HCT116 (cell line): ENCODE data around the gene GASK1A. TPM values are rescaled to one million over a fixed set of nuclear protein-coding genes. Genes with fewer than 3 reads are reported as not detected.

Experiments
- ATAC-seq: fragments of 200-7000 bp; cut with Tn5 transposase; 2 replicates; pipeline ENCODE4 v1.9.1; 2020; ENCODE audit warnings: mild to moderate bottlenecking, moderate library complexity
- BruUV-seq: library from RNA; stranded (reverse); fragments of 400-500 nt; replicated peaks from 2 replicates; lab custom pipeline; 2021; lab: Mats Ljungman, UMichigan
- CTCF ChIA-PET: fragments of 300-600 bp; sonication (Branson Sonifier 250); formaldehyde crosslinking; loops from one replicate; lab custom pipeline; 2021; ENCODE audit warnings: antibody characterized with exemption; lab: Charles Lee
- POLR2A ChIA-PET: fragments of 300-600, 350-600 bp; sonication (Branson Sonifier 250); formaldehyde crosslinking; loops from one replicate; lab custom pipeline; 2021; ENCODE audit warnings: antibody characterized with exemption; lab: Charles Lee
- RAD21 ChIA-PET, 2 experiments: fragments of 300-600 bp; sonication (Branson Sonifier 250); formaldehyde crosslinking; loops; one replicate each; lab custom pipeline; 2023; ENCODE audit warnings: low total read pairs in 2 of 2; ENCODE audit not compliant: uncharacterized antibody in 2 of 2, unreplicated experiment in 2 of 2, low non-redundant PET in 1 of 2; lab: Charles Lee
- DNase-seq: peaks from one replicate; pipeline ENCODE4 v3.0.0-alpha.2; 2010; ENCODE audit warnings: low read depth, low spot score
- H2AFZ ChIP-seq: fragments of 200-600 bp; shearing (Covaris generic), sonication (generic); 2 replicates; pipeline ENCODE4 v1.6.1; 2017; ENCODE audit warnings: low read depth, mixed run types, mixed read lengths, antibody characterized with exemption, low read length; ENCODE audit not compliant: poor library complexity, severe bottlenecking
- H3K27ac ChIP-seq: 2 replicates; pipeline ENCODE4 v1.5.1; 2012; ENCODE audit warnings: low read depth, low read length
- H3K27me3 ChIP-seq: fragments of 200-600 bp; sonication (generic); 2 replicates; pipeline ENCODE4 v1.6.1; 2016; ENCODE audit warnings: mixed run types, low read length, mixed read lengths; ENCODE audit not compliant: insufficient read depth
- H3K36me3 ChIP-seq, 2 experiments: fragments of 200-500 bp in 1 of 2; fragments of 200-600 bp in 1 of 2; sonication (Bioruptor generic) in 1 of 2; sonication (generic) in 1 of 2; 2 replicates each; pipeline versions ENCODE4 v1.5.1 to v1.6.1; 2014 to 2016; ENCODE audit warnings: low read length in 2 of 2, inconsistent platforms in 1 of 2, mixed read lengths in 1 of 2, mixed run types in 1 of 2; ENCODE audit not compliant: insufficient read depth in 2 of 2, control insufficient read depth in 1 of 2
- H3K4me1 ChIP-seq, 2 experiments: fragments of 200-600 bp in 1 of 2; sonication (generic) in 1 of 2; 2 replicates each; pipeline versions ENCODE4 v1.5.1 to v1.6.1; 2012 to 2017; ENCODE audit warnings: low read length in 2 of 2, inconsistent platforms in 1 of 2, mild to moderate bottlenecking in 1 of 2, mixed read lengths in 1 of 2, mixed run types in 1 of 2, moderate library complexity in 1 of 2; ENCODE audit not compliant: insufficient read depth in 2 of 2, control insufficient read depth in 1 of 2
- H3K4me2 ChIP-seq: fragments of 200-600 bp; sonication (generic); 2 replicates; pipeline ENCODE4 v1.6.1; 2017; ENCODE audit warnings: mixed run types, low read length, mixed read lengths
- H3K4me3 ChIP-seq, 2 experiments: fragments of 200-600 bp in 1 of 2; sonication (generic) in 1 of 2; replicated peaks in 1 of 2; 2 replicates each; pipeline ENCODE4 v1.5.1; 2011 to 2016; ENCODE audit warnings: low read length in 2 of 2, control low read depth in 1 of 2, low read depth in 1 of 2, mild to moderate bottlenecking in 1 of 2, mixed read lengths in 1 of 2, mixed run types in 1 of 2
- H3K79me2 ChIP-seq: fragments of 200-600 bp; sonication (generic); 2 replicates; pipeline ENCODE4 v1.6.1; 2017; ENCODE audit warnings: mild to moderate bottlenecking, mixed run types, low read length, moderate library complexity, mixed read lengths; ENCODE audit not compliant: insufficient read depth
- H3K9ac ChIP-seq: fragments of 200-600 bp; sonication (generic); 2 replicates; pipeline ENCODE4 v1.6.1; 2016; ENCODE audit warnings: low read length, mixed read lengths
- H3K9me2 ChIP-seq: fragments of 200-600 bp; sonication (generic), shearing (Covaris generic); 2 replicates; pipeline ENCODE4 v1.6.1; 2017; ENCODE audit warnings: mixed run types, mild to moderate bottlenecking, moderate library complexity; ENCODE audit not compliant: insufficient read depth
- H3K9me3 ChIP-seq, 2 experiments: fragments of 200-500 bp in 1 of 2; fragments of 200-600 bp in 1 of 2; sonication (Bioruptor generic) in 1 of 2; sonication (generic) in 1 of 2; 2 replicates each; pipeline ENCODE4 v1.6.1; 2014 to 2017; ENCODE audit warnings: low read length in 2 of 2, mixed read lengths in 2 of 2, inconsistent platforms in 1 of 2, low read depth in 1 of 2, mild to moderate bottlenecking in 1 of 2, mixed run types in 1 of 2, moderate library complexity in 1 of 2; ENCODE audit not compliant: control insufficient read depth in 1 of 2, insufficient read depth in 1 of 2
- H4K20me1 ChIP-seq: fragments of 200-600 bp; sonication (generic), shearing (Covaris generic); 2 replicates; pipeline ENCODE4 v1.6.1; 2017; ENCODE audit warnings: mixed run types, mild to moderate bottlenecking, moderate library complexity; ENCODE audit not compliant: insufficient read depth
- ATF3 ChIP-seq: IDR thresholded peaks from 2 replicates; pipeline ENCODE4 v1.6.1; 2012
- EGR1 ChIP-seq: IDR thresholded peaks from 2 replicates; pipeline ENCODE4 v1.6.1; 2012; ENCODE audit warnings: low read depth
- ELF1 ChIP-seq: IDR thresholded peaks from 2 replicates; pipeline ENCODE4 v1.6.1; 2012; ENCODE audit warnings: low read depth, borderline replicate concordance
- EZH2phosphoT487 ChIP-seq: fragments of 200-600 bp; IDR thresholded peaks from 2 replicates; pipeline ENCODE4 v1.6.1; 2018; ENCODE audit warnings: antibody characterized with exemption, borderline replicate concordance
- FOSL1 ChIP-seq: IDR thresholded peaks from 2 replicates; pipeline ENCODE4 v1.6.1; 2012; ENCODE audit warnings: low read depth
- SIN3A ChIP-seq: IDR thresholded peaks from 2 replicates; pipeline ENCODE4 v1.6.1; 2012; ENCODE audit warnings: low read depth
- SRF ChIP-seq: IDR thresholded peaks from 2 replicates; pipeline ENCODE4 v1.6.1; 2012; ENCODE audit warnings: low read depth
- ZBTB33 ChIP-seq: IDR thresholded peaks from 2 replicates; pipeline ENCODE4 v1.6.1; 2011; ENCODE audit warnings: mild to moderate bottlenecking, low read length, moderate library complexity; ENCODE audit not compliant: insufficient replicate concordance; ENCODE audit errors: extremely low read depth
- intact Hi-C: fragments of 100-400 bp; cut with micrococcal nuclease; formaldehyde crosslinking; loops from 2 replicates; pipeline ENCODE4 v1.10.0; 2022
- total RNA-seq: library from RNA; stranded (reverse); gene quantifications from one replicate; pipeline ENCODE4 v1.2.1, GENCODE V29; 2021; ENCODE audit not compliant: unreplicated experiment

GASK1A gene
- total RNA-seq, 1 experiment from 2014 or later: 1.0 TPM

- no peaks in the 10 kb centered on the region for H3K27me3 ChIP-seq
- CTCF ChIA-PET: no interaction called here
- H3K4me3 ChIP-seq: no peak overlapping the region
- no peaks in the 10 kb centered on the region for H3K9me3 ChIP-seq
- no peaks in the 10 kb centered on the region for H3K9me2 ChIP-seq
- no peak overlapping the region for H3K9ac ChIP-seq
- no TSS peak for BruUV-seq
- POLR2A ChIA-PET: no interaction called here
- H3K4me1 ChIP-seq: no peaks in the 10 kb centered on the region
- RAD21 ChIA-PET: no interaction called here
- H3K79me2 ChIP-seq: no peaks in the 10 kb centered on the region
- no peak overlapping the region for H2AFZ ChIP-seq
- DNase-seq (no peak), ATAC-seq (no peak)
- H4K20me1 ChIP-seq: no peaks in the 10 kb centered on the region
- intact Hi-C loops: no loop called here
- H3K4me2 ChIP-seq: no peak overlapping the region
- TF ChIP-seq ATF3: no peak
- TF ChIP-seq EGR1: no peak
- no peak for TF ChIP-seq ELF1
- TF ChIP-seq EZH2phosphoT487: no peak
- no peaks in the 10 kb centered on the region for H3K36me3 ChIP-seq
- no peak overlapping the region for H3K27ac ChIP-seq
Observed at GRCh38 chr3:42996021-42996420, 16.9 kb downstream of the GASK1A start.

GRCh38 chr3:42996633-42997075, 17.5 kb downstream of the GASK1A start:
- DNase-seq (no peak), ATAC-seq (no peak)
- ChIA-PET CTCF (no interaction called here), POLR2A (no interaction called here), RAD21 (no interaction called here)
- Histone ChIP-seq H3K79me2 (no peaks in the 10 kb centered on the region), H3K4me2 (no peak overlapping the region), H3K9me3 (no peaks in the 10 kb centered on the region), H3K4me3 (no peak overlapping the region), H3K27ac (no peak overlapping the region), H3K9ac (no peak overlapping the region), H3K9me2 (no peaks in the 10 kb centered on the region), H3K27me3 (no peaks in the 10 kb centered on the region), H3K36me3 (no peaks in the 10 kb centered on the region), H4K20me1 (no peaks in the 10 kb centered on the region), H2AFZ (no peak overlapping the region), H3K4me1 (no peaks in the 10 kb centered on the region)
- no TSS peak for BruUV-seq
- no peak for TF ChIP-seq SRF
- TF ChIP-seq EZH2phosphoT487: no peak
- TF ChIP-seq SIN3A: no peak
- TF ChIP-seq FOSL1: no peak
- TF ChIP-seq EGR1: no peak
- TF ChIP-seq ZBTB33: no peak
- intact Hi-C loops: no loop called here
